T-helper 1 cell (primary cell): ENCODE results near the gene DUSP19.

ENCODE experiments used
- DNase-seq, 5 donors: peaks; one replicate each; pipeline ENCODE4 v3.0.0-alpha.2; 2012 to 2020

DUSP19 gene

DNA sequence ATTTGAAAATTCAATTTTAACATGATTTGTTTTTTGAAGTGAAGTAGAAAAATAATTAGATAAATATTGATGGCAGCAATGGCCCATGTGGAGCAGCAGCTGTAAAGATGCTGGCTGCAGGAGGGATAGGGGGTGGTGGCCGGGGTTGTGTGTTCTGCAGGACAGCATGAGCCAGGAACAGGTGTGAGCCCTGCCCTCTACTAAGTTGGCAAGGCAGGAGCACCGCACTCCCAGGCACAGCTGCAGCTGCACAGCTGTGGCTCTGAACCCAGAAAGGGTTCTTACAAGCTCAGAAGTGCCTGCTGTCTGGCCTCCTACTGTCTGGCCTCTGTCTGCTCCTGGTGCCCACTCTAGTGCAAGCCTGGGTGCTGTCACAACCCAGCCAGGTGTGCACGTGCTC lies 10.0 kb upstream of the DUSP19 start:
- DNase-seq, result no peak

DNA sequence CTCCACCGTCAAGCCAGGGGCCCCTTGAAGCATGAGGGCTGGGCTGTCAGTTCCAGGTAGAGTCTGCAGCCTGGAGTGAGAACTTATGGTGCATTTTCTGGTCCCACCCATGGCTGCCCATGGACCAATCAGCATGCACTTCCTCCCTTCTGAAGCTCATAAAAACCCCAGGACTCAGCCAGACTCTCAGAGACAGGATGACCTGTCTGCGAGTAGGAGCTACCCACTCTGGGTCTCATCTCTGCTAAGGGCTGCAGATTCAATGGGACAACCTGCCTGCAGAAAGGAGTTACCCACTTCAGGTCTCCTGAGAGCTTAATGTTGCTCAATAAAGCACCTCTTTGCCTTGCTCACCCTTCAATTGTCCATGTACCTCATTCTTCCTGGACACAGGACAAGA lies 9.4 kb upstream of the DUSP19 start:
- DNase-seq, result no peak

DNA sequence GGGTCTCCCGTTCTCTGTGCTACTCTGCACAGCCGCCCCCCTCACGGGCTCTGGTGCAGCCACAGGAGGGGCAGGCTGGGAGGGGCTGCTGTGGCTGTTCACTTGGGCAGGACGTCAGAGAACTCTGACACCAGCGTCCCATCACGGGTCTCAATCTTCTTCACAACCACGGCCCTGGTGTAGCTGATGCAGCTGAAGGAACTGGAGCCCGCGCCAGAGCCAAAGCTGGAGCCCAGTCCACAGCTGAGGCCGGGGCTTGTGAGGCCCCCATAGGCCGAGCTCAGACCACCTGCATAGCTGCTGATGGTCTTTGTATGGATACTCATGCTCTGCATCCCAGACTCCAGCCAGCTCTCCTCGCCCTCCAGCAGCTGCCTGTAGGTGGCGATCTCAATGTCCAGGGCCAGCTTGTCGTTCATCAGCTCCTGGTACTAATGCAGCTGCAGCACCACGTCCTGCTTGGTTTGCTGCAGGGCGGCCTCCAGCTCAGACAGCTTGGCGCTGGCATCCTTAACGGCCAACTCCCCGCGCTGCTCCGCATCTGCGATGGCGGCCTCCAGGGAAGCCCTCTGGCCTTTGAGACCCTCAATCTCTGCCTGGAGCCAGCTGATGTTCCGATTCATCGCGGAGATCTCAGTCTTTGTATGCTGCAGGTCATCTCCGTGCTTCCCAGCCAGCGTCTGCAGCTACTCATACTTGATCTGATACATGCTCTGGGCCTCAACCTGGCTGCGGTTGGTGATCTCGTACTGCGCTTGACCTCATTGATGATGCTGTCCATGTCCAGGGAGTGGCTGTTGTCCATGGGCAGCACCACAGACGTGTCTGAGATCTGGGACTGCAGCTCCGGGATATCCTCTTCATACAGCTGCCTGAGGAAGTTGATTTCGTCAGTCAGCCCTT lies 7.4 kb upstream of the DUSP19 start:
- no peak for DNase-seq

DNA sequence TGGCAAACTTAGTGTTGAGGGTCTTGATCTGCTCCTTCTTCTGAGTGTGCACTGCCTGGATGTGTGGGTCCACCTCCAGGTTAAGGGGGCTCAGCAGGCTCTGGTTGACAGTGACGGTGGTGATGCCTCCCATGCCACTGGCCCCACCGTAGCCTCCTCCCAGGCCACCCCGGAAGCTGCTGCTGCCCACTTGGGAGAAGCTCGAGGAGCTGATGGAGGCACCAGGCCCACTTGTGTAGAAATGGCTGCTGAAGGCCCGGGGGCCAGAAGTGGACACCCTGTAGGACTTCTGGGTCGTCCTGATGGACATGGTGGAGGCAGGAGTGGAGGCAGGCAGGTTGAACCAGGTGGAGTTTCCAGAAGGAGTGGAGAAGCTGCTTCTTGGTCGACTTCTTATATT lies 6.4 kb upstream of the DUSP19 start:
- no peak for DNase-seq

DNA sequence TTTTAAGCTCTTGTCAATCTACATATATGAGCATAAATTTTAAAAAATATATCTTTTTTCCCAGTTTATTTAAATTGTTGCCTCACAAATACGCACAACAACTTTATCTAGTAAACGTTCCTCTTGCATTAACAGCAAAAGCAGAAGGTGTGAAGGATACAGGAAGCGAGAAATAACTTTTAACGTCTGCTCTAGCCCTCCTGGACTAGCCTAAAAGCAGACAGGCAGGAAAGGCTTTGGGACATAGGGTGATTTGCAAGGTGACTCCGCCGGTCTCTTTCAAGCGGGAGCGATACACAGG lies 434 bp upstream of the DUSP19 start:
- DNase-seq, result peak in 1 of 5 donors; percentile 3

DNA sequence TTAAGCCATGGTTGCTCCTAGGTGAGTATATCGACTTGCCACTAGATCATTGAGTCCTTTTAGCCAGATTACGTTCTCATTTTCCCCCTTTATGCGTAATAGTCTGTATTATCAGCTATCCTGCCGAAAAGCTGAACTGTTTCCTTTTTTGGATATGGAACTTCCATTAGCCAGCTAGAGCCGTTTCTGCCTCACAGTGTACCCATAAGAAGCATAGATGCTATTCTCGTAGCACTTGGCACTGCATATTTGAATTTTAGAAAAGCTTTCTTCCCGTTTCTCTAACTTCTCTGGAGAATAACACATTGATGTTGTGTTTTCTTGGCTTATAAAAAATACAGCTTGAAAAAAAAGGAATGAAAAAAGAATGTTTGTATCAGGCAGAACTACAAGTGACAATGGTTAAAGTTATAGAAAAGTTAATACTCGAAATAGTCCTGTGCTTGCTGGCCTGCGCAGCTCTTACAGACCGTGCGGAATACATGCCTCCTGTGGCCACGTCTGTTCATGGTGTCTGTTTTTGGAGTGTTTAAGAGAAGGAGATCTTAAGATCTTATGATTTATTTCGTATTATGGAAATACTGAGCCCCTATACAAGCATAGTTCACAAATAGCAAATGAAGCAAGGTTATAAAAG lies 710 bp downstream of the DUSP19 start:
- no peak for DNase-seq

DNA sequence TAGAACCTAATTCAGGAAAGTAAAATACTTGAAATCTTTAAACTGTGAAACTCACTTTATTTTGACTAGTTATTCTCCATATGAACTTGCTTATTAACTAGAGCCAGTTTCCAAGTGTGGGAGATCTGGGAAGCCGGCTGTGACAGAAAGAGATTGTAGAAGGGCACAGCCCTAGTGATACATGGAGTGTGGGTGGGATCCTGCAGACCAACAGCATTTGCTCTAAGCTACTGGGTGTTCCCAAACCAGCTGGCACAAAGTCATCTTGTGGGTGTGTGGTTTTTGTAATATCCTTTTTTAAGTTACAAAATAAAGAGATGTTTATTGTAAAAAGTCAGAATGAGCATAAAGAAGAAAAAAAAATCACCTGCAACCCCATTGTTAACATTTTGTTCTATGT lies 3.4 kb downstream of the DUSP19 start:
- DNase-seq, result no peak

DNA sequence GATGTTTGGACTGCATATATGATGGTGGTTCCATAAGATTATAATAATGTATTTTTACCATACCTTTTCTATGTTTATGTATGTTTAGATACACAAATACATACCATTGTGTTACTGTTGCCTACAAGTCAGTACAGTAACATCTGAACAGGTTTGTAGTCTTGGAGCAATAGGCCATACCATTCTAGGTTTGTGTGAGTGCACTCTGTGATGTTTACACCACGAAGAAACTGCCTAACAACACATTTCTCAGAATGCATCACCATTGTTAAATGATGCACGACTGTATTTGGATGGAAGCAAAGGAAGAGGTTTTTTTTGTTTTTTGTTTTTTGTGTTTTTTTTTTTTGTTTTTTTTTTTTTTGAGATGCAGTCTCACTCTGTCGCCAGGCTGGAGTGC lies 9.5 kb downstream of the DUSP19 start:
- DNase-seq, result no peak

DNA sequence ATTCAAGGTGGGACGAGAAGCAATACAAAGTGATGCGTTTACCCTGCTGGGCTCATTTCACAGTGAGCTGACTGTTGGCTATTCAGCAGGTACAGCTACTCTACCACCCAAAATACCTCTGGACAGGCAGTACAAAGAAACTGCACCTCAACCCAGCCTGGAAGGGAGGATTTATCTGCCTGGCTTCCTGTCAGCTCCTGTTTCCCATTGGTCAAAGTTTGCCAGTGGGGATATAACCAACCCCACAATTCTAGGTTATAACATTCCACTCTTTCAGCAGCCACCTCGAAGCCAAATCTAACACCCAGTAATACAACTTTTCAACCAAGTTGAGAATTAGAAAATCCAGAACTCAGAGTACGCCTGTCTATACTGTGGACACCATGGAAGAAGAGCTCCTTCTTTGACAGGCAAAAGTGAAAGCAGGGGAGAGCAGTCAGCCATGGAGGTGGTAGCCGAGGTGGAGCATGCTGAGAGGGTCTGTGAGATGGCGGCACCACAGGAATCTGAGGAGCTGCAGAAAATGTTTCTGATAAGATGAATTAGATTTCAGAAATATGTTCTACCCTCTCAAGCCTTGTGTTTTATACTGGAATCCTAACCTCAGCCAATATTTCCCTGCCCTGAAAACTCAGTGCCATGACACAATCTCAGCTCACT lies 10.8 kb downstream of the DUSP19 start:
- DNase-seq, result no peak

DNA sequence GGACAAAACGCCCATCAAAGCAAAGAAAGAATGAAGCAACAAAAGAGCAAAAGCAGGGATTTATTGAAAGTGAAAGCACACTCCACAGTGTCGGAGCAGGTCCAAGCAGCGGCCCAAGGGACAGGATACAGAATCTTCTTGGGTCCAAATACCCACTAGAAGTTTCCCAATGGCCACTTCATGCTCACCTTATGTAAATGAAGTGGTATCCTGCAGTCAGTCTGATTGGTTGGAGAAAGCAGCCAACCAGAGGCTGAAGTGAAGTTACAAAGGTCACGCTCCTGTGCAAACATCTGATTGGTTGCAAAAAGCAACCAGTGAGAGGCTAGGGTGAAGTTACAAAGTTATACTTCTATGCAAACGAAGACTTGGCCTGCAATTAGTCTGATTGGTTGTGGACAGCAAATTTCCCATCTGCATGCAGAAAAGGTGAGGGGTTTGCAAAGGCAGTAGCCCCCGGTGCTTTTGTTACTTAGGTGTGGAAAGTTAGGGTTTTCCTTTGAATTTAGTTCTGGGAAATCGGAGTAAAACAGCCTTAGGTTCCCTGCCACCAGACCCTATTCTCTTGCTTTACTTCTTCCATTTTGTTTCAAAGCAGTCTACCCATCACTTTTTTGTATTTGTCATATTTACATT lies 12.9 kb downstream of the DUSP19 start:
- no peak for DNase-seq

DNA sequence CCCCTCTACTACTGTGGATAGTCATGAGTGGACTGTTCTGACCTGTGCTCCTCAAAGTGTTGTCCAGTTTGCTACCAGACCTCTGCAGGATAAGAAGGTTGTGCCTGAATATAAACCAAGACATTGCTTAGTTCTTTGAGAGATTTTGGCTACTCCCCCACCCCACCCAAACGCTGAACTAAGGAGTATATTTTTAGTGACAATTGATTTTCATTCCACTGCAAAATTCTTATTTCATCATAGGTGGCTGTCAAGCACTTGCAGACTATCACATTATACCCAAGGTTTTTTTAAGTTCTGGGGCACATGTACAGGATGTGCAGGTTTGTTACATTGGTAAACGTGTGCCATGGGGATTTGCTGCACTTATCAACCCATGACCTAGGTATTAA lies 13.4 kb downstream of the DUSP19 start:
- no peak for DNase-seq

DNA sequence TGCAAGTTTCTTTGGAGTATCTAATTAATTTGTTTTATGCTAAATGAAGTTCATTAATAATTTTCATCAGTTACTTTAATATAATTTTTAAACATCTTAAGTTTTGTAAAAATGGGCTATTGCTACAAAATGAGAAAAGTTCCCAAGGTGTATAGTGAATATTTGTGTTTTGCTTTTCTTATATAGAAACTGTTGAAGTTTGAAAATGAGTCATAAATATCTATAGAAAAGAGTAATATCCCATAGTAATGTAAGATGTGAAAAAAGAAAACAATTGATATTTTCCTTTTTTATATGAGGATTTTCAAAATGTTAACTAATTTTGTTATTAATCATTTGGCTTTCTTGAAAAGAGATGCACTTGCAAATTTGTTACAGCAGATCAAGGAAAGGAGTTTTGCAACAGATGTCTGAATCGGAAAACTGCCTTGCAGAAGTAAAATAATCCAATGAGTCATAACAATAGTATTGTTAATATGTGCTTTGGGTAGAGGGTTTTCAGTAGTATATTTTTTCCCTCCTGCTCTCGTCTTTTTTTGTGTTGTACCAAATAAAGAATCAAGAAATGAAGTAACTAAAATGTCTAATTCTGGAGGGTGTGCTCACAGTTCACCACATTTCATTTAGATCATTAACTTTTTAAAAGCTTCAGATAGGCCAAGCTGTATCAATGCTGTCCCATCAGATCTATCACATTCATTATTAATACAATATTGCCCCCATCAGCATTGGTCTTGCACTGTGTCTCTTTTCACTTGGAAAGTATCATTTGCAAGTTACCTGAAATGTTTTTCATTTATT lies 15.5 kb downstream of the DUSP19 start:
- no peak for DNase-seq

DNA sequence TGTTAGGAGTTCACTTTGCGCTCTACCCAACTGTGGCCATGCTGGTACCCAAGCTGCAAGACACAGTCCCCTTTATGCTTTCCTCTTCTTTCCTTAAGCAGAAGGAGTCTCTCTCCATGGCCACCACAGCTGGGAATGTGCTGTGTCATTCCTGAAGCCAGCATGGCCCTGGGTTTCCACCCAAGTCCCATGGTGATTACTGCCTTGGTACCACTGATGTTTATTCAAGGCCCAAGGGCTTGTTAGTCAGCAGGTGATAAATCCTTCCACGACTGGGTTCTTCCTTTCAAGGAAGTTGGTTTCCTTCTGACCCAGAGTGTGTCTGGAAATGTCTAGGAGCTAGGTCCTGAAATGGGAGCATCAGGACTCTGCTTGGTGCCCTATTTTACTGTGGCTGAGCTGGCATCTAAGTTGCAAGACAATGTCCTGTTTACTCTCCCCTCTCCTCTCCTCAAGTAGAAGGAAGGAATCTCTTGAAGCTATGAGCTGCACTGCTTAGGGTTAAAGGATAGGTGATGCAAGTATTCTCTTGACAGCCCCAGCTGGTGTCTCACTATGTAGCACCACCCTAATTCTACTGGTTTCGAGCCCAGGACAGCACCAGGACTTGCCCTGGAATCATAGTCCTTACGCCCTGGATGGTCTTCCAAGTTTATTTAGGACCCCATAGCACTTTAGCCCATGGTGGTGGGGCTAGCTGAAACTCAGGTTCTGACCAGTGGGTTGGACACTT lies 27.0 kb downstream of the DUSP19 start:
- no peak for DNase-seq

DNA sequence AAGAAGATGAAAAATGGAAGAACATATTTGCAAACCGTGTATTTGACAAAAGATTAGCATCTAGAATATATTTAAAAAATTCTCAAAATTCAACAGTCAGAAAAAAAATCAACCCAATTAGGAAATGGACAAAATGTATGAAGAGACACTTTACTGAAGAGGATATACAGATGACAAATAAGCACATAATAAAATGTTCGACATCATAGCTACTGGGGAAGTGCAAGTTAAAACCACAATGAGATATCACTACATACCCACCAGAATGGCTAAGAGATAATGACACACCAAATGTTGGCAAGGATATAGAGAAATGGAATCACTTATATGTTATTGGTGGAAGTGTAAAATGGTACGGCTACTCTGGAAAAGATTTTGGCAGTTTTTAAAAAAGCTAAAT lies 34.0 kb downstream of the DUSP19 start:
- no peak for DNase-seq

DNA sequence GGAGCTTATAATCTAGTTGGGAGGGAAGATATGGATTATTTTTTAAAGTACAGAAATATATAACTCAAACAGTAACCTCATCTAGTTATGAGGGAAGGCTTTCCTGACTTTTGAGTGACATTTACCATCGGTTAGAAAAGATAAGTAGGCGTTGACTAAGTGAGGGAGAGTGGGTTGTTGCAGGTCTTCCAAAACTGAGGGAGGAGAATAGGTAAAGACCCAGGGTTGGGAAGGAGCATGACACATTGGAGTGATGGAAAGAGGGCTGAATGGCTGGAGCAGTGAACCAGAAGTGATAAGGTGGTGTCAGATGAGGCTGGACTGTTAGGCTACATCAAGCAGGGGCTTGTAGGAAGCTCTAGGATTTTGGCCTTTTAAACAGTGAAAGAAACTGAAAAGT lies 35.1 kb downstream of the DUSP19 start:
- DNase-seq, result no peak

DNA sequence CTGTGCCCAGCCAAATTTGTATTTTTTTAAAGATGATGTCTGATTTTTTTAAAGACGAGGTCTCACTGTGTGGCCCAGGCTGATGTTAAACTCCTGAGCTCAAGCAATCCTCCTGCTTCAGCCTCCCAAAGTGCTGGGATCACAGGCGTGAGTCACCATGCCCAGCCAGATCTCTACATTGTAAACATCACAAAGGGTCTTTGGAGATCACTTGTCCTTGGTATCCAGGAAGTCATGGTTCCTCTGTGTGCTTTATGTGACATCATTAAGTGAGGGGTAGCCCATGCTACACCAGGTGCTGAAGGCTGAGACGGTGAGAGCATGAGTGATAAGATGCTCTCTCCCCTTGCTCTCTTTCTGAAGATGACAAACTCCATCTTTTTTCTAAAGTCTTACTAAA lies 38.7 kb downstream of the DUSP19 start:
- no peak for DNase-seq

DNA sequence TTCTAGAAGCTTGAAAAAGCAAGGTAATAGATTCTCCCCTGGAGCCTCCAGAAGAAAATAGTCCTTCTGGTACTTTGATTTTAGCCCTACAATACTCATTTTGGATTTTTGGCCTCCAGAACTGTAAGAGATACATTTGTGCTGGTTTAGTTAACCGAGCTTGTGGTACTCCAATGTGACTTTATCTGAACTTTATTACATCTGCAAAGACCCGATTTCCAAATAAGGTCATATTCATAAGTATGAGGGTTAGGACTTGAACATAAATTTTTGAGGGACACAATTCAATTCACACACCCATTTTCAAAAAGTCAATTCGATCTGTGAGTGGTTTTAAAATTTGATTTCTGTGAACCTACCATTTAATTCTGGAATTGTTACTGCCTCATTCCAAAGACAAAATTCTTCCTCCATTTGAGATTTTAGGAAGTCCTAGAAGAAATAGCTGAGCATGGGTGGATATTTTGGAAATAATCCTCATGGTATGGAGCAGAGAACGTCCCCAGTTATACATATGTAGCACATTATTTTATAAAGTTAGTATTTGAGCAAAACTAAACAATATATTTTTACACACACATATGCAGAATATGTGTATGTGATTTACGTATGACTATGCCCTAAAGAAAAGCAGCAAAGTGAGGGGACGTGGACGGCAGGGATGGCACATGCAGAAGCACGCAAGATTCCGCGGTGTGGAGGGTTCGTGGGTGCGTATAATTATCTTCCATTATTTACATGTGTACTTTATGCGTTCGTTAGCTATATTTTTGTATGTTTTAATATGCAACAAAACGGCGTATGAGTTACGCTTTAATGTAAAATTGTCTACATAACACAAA lies 44.8 kb downstream of the DUSP19 start:
- peak in 1 of 5 donors; percentile 4 for DNase-seq

DNA sequence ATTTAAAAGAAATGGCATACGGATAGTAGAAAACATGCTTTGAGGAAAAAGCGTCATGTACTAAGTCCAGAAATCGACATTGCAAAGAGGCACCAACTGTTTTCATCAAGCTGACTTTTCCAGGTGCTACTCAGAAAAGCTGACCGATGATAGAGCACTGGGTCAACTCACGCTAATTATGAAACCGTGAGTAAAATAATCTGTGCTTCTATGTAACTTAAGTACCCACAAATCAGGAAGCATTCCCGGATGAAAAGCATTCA lies 45.3 kb downstream of the DUSP19 start:
- no peak for DNase-seq

DNA sequence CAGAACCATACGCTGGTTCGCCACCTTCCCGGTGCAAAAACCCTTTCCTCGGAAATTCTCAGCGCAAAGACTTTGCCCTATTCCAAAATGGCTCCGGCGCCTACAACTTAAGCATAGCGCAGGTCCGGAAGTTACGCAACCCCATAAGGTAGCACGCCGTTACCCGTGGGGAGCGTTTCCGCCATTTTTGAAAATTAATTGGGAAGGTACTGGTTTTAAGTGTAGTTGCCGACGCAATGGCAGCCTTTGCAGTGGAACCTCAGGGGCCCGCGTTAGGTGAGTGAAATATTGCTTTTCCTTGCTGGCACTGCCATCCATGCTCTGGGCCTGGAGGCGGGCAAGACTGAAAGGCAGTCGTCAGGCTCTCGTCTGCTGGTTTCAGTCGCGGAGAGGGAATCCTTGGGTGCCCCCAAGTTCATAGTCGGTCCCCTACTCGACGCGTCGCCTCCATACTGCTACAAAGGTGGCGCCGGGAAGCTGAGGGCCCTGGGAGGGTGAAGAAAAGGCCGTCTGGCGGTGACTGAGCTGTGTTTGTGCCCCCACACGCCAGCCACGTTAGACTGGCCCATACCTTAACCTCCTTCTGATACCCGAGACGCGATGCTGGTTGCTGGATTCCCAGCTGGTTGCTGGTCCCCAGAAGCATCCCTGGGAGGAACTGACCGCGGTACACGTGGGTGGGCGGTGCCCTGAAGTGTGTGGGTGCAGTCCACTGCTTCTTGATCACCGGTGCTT lies 45.8 kb downstream of the DUSP19 start, which contains the start of gene NUP35:
Gene NUP35, plus strand, starts transcription at position 222 of the 735 bp plus-strand sequence. Its CDS starts 15 bp downstream, at position 237.
- peak; percentile 55 to 84 (median 71) for DNase-seq

DNA sequence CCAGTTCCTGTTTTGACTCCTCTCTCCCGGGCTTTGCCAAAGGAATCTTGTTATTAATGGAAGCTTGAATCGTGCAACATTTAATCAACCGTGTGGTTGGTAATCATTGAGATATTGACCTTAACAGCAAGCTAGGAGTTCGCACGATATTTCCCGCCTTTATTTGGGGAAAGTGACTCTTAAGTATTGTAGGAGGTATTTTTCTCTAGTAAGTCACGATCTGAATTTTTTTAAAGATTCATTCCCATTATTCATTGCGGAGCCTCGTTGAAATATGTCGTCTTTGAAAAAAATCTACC lies 46.4 kb downstream of the DUSP19 start:
- DNase-seq, result no peak
